ENCODE results near the gene CDHR2.
A peak's percentile ranks its signal among the peaks of the same experiment; 100 is the strongest.
"Not testable (repeated sequence)": the region's sequence is repeated elsewhere in the genome, so short reads cannot be mapped to it uniquely, and the experiment has no call there.

Gene CDHR2

DNA sequence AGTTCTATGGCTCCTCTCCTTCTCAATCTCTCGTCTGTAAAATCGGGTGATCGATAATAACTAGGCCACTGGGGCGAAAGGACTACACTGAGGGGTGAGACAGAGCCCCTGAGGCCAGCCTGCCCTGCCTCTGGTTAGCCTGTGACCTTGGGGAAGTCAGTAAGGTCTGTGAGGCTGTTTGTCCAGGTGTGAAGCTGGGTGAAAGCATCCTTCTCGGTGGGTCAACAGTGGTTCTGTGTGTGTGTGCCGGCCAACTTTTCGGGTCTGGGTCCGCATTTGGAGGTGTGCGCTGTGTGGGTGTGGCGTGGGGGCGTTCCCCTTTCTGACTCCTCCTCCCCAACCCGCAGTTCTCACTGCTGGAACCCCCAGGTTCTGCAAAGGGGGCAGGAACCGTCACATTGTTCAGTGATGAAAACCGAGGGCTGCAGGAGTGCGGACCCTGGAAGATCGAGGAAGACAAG is 7.0 kb upstream of the CDHR2 start:
- DNase-seq (ENCODE audit: low read depth), result peak; percentile 39

DNA sequence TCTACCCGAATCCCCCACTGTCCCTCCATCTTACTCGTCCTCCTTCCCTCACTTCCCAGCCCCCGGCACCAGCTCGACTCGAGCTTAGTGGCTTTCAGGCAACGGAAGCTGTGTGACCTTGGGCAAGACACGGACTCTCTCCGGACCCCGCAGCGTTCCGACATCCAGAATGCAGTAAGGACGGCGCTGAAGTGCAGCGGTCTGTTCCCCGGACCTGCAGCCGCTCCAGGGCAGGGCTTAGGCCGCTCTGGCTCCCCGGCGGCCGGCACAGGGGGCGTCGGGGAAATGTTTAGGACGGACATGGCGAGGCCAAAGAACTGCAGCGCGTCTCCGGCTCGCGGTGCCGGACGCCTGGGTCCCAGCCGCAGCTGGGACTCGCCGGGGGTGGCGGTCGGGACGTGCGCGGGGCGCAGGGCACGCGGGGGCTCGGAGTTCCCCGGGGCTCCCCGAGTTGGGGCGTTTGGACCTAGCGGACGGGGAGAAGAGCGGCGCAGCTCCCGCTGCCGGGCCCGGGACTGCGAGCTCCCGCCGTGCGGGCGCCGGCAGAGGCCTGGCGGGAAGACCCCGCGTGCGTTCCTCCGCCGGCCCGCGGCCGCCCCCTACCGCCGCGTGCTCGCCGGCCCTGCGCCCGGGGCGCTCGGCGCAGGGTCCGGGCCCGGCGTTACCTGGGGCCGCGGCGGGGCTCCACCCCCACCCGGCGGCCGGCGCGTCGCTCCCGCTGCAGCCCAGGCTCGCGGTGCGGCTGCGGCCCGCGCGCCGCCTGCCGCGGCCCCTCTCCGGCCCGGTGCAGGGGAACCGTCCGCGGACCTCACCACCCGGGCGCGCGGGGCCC is 6.3 kb upstream of the CDHR2 start:
- no peak for DNase-seq (ENCODE audit: low read depth)

DNA sequence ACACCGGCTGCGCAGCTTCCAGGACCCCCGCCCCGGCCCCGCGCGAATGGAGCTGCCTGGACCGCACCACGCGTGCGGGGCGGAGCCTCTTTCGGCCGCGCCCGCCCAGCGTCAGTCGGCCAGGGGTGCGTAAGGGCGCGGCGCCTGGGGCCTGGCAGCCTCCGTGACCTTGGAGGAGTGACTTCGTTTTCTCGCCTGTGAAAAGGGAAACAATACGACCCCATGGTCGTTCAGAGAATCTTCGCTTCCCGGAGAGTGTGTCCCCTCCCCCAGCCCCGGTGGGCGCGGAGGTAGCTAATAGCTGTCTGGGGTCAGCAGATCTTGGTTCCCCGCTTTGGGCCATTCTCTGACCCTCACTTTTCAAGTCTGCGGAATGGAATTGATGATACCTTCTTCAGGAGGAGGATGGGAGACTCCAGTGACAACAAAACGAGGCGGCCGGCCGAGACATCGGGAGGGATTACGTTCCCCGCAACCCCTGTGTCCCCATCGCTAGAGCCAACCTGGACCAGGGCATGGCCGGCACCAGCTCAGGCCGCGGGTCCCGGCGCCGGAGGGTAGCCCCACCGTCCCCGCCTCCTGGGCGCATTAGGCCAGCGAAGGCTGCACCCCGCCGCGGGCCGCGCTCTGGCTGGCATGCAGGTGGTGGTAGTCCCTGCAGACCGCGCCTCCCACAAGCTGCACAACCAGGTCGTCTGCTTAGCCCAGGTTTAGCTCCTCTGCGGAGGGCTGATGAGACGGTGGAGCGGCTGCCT is 5.5 kb upstream of the CDHR2 start:
- DNase-seq (ENCODE audit: low read depth), result peak; percentile 62

DNA sequence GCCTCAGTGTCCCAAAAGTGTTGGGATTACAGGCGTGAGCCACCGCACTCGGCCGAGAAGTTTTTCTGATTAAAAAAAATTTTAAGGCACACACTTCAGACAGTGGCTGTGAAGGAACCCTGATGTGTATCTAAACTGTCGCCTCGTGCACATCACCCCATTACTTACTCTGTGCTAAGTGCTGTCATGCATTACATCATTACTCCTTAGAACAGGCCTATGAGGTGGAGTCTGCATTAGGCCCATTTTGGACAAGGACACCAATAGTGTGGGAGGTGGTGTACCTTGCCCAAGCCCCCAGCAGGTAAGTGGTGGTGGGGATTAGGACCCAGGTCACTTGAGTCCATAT is 3.8 kb upstream of the CDHR2 start:
- no peak for DNase-seq (ENCODE audit: low read depth)

DNA sequence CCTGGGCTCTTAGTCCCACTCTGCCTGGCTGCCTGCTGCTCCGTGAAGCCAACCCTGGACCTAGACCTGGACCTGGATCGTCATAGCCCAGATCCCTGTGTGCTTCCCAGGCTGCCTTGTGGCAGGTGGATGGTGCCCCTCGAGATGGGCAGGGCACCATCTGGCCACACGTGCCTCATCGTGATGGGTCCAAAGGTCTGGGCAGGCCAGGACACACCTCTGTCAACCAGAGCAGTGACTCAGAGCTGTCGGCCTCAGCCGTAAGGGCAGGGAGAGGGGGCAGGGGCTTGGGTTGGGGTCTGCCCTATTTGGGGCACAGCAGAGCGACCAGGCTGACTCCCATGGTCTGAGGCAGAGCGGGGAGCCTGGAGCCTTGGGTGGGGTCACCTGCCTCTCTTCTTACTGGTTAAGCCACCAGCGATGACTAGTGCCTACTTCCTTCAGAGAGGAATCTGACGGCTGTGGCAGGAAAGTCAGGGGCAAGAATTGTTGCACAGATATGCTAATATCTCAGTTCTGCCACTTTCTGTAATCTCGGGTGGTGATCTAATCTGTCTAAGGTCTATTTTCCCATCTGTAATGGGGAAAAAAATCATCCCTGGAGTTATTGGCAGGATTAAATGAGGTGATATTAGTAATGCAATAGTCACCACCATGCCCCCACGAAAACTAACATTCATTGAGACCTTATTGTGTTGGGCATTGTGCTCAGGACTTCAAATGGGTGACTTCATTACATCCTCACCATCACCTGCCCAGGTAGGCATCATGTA is 3.2 kb upstream of the CDHR2 start:
- DNase-seq (ENCODE audit: low read depth), result no peak

DNA sequence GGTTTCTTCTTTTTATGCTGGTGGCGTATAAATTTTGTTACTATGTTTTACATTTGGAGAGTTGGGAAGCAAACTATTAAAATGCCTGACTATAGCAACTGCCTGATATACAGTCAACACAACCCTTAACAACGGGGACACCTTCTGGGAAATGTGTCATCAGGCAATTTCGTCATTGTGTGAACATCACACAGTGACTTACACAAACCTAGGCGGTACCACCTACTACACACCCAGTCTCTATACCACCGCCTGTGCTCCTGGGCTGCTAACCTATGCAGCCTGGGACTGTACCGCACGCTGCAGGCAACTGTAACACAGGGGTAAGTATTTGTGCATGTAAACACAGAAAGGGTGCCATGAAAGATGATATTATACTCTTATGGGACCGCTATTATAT is 1.3 kb upstream of the CDHR2 start:
- no peak for DNase-seq (ENCODE audit: low read depth)

DNA sequence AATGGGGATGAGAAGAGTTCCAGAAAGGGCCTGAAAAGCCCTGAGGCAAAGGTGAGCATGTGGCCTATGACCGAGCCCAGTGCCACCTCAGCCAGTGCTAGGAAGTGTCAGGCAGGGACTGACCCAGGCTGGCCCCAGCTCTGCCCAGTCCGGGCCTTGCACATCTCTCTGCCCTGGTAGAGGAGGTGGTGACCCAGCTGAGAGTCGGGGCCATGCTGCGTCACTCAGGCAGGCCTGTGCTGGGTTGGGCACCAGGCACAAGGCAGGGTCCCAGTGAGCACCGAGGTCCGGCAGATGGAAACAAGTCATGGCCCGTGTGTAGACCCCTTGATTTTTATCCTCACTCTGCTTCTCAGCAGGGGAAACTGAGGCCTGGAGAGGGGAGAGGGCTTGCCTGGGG is 729 bp downstream of the CDHR2 start:
- DNase-seq (ENCODE audit: low read depth), result no peak

DNA sequence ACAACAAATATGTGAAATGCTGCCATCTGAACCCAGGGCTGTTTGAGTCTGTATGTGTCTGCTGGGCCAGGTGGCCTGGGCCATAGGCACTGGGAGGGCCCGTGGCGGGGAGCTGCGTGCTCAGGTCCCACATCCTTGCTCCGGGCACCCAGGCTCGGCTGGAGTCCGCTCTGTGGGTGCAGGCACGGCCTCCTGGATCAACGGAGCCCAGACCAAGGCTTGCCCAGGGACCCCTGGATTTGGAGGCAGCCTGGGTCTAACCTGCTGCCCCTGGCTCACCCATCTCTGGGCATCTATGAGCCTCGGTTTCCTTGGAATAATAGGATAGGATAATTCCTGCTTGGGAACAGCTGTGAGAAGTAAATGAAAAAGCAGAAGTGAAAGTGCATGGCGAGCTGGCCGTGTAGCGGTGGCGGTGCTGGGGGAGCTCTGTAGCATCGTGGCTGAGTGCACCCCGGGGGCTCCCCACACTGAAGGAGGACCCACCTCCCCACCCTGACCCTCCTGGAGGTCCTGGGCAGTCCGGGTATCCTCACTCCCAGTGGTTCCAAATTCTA is 1.2 kb downstream of the CDHR2 start:
- no peak for DNase-seq (ENCODE audit: low read depth)

DNA sequence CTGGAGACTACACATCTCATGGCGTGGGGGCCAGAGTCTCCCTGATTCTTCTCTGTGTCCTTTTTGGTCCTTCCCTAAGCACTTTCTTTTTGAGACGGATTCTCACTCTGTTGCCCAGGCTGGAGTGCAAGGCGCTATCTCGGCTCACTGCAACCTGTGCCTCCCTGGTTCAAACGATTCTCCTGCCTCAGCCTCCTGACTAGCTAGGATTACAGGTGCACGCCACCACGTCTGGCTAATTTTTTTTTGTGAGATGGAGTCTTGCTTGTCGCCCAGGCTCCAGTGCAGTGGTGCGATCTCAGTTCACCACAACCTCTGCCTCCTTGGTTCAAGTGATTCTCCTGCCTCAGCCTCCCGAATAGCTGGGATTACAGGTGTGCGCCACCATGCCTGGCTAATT is 1.8 kb downstream of the CDHR2 start:
- DNase-seq (ENCODE audit: low read depth), result not testable (repeated sequence)

DNA sequence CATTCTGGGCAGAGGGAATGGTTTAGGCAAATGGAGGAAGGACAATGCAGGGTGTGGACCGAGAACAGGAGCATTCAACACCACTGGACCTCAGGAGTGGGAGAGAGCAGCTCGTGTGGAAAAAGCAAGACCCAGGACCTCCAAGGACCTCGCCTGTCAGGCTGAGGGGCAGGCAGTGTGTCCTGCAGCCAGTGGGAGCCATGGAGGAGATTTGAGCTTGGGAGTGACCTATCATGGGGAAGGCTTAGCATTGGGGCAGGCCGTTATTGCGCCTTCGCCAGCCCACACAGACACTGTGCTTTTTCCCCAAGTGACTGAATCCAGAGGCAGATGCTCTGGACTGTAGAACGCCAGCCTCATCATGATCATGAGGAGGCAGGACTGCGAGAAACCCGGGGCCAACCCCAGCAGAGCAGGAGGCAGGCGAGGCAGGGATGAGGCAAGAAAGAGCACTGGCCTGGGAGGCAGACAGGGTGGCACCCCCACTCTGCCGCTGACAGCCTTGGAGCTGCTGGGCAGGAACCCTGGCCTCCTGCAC is 3.3 kb downstream of the CDHR2 start:
- no peak for DNase-seq (ENCODE audit: low read depth)

DNA sequence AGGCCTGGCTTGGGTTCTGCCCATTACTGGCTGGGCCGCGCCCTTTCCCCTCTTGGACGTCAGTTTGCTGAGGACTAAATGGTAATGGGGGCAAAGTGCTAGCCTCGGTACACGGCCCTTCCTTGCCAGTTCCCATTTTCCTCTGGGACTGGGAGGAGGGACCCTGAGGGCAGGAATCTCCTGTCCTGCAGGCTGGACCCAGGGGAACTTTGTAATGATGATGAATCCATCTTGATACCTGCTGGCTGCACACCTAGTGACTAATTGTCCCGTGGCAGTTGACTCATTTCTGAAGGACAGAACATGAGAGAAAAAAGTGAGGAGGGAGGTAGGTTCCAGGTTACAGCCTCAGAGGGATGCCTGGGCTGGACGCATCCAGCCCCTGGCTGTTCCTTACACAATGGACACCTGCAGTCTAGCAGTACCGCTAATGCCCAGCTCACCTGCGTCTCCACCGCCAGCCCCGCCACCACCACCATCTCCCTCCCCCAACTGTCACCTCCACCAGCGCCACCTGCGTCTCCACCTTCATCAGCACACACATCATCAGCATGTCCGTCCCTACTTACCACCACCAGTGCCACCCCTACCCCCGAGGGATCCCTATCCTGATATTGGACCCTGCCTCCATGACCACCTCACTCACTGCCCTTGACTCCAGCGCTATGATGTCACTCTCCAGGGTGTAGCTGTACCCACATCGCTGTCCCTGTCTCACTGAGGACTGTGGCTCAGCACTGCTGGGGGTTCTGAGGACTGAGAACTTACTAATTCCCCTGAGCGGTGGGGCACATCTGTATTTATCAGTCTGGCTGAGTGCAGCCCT is 4.3 kb downstream of the CDHR2 start:
- no peak for DNase-seq (ENCODE audit: low read depth)

DNA sequence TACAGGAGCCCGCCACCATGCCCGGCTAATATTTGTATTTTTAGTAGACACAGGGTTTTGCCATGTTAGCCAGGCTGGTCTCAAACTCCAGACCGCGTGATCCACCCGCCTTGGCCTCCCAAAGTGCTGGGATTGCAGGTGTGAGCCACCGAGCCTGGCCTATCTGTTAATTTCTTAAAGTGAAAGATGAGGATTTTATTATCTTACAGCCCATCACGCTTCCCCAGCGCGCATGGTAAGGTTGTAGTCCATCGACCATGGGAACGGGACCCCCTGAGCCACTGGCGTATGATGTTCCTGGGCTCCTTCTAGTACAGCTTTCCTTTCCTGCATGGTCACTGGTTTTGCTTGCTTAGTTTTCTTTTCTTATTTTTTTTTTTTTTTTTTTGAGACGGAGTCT is 8.7 kb downstream of the CDHR2 start:
- no peak for DNase-seq (ENCODE audit: low read depth)

DNA sequence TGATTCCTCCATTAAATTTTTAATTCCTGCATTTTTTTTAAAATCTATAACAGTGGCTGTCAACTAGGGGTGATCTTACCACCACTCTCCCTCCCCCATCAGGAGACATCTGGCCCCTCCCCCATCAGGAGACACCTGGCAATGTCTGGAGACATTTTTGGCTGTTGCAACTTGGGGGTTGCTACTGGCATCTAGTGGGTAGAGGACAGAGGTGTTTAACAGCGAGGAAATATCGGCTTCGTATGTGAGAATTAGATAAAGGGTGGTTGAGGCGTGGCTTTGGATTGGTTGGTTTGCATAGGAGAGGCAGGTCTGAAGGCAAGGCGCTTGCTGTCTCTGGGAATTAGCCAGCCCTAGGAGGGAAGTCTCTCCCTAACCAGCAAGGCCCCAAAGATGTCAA is 10.5 kb downstream of the CDHR2 start:
- DNase-seq (ENCODE audit: low read depth), result no peak

DNA sequence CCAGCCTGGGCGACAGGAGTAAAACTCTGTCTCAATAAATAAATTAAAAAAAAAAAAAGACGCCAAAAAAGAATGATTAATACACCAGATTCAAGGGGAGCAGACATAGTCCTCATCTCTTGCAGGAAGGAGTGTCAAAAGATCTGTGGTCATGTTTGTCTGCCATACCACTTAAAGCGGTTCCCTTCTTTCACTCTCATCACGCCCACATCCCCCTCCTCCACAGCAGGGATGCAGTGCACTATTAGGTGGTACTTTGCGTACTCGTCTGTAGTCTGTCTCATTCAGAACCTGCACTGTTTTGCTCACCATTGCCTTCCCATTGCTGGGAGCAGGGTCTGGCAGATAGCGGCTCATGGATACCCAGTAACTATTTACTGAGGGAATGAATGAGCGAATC is 11.2 kb downstream of the CDHR2 start:
- DNase-seq (ENCODE audit: low read depth), result no peak

DNA sequence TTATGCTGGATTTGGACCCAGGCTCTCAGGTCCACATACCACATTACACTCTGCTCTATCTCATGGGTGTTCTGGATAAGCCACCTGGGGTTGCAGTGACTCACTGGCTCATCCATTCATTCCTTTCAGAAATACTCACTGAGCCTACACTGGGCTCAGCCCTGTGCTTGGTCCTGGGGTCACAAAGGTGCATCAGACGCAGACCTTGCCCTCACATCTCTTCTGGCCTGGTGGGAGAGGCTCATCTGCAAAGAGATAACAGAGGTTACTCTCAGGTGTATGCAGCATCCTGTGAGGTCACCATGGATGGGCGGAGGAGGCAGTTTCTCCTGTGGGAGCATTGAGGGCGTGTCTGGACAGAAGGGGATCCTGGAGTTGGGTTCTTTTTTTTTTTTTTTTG is 12.1 kb downstream of the CDHR2 start:
- DNase-seq (ENCODE audit: low read depth), result no peak

DNA sequence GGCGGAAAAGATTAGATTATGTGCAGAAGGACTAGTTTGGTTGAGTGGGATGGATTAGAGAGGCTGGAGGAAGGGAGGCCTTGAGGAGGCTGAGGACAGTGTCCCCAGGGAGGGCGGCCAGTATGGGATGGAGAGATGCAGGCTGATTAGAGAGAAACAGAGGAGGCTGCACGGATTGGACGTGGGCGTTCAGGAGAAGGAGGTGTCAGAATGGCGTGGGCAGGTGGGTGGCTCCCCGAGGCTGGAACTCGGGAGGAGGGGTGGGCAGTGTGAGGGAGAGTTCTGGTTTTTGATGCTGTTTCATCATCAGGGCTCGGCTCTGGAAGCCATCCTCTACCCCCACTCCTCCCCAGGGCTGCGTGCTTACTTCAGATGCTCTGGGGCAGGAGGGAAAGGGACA is 13.0 kb downstream of the CDHR2 start:
- DNase-seq (ENCODE audit: low read depth), result no peak

DNA sequence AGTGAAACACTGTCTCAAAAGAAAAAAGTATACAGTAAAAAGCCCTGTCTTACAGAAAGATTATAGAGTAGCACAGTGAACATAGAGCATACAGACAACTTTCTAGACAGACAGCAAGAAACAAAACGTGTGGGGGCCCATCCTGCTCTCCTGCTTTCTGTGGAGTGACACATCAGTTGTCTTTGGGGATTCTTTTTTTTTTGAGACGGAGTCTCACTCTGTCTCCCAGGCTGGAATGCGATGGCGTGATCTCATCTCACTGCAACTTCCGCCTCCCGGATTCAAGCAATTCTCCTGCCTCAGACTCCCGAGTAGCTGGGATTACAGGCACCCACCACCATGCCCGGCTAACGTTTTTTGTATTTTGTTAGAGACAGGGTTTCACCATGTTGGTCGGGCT is 14.9 kb downstream of the CDHR2 start:
- DNase-seq (ENCODE audit: low read depth), result no peak

DNA sequence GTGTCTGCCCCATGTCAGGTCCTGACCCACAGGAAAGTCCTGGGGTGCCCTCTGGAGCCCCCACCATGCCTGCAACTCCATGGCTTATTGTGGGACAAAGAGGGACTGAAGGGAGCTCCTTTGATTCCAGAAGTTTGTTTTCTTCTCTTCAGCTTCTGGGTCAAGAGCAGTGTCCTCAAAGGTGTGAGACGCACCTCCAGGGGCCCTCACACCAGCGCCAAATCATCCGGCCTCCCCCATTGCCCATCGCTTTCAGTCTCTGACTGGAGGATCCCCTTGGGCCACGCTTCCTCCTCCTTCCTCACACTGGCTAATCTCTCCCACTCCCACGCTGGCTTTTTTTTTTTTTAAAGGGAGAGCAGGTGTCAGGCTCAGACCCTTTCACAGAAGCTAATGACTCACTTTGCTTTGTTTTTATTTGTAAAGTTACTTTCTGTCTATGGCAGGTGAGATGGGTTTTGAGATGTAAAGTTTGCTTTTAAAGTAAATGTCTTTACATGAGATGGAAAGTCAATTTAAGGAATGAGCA is 16.7 kb downstream of the CDHR2 start:
- no peak for DNase-seq (ENCODE audit: low read depth)

DNA sequence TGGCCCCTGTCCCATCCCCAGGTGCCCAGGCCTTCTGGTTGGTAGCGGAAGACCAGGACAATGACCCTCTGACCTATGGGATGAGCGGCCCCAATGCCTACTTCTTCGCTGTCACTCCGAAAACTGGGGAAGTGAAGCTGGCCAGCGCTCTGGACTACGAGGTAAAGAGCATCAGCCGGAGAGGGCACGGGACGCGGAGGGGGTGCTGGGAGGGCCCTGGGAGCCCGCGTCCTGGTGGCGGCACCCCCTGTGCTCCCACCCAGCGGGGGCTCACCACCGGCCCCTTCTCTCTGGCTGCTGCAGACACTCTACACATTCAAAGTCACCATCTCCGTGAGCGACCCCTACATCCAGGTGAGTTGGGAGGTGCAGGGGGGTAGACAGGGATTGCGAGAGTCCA is 19.5 kb downstream of the CDHR2 start:
- DNase-seq (ENCODE audit: low read depth), result no peak

DNA sequence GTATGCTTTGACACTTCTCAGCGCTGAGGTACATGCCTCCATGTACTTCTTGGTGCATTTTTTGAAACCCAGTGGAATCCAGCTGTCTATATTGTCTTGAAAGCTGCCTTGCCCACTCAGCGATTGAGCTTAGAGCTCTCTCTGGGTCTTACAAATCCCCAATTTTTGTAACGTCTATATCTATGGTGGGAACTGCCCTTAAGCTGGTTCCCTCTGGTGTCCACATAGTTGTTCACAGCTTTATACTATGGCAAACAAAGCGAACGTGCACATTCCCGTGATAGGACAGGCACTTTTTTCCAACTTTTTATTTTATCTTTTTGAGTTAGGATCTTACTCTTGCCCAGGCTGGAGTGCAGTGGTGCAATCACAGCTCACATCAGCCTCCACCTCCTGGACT is 20.9 kb downstream of the CDHR2 start:
- no peak for DNase-seq (ENCODE audit: low read depth)

Data from activated T-helper 1 cell treated with Interleukin-2 at 50 U/mL for 16 hours (primary cell).